GM06990 (cell line): ENCODE measurements around the gene LRCH4.
"Not testable (repeated sequence)": the region's sequence is repeated elsewhere in the genome, so short reads cannot be mapped to it uniquely, and the experiment has no call there.

Experiments used
- DNase-seq: peaks from one replicate; pipeline ENCODE4 v3.0.0-alpha.2; 2011; ENCODE audit not compliant: insufficient read length; ENCODE audit errors: extremely low read depth
- H3K27me3 ChIP-seq: replicated peaks from 2 replicates; pipeline ENCODE4 v1.6.0; 2011; ENCODE audit warnings: low read length; ENCODE audit not compliant: control insufficient read depth, insufficient read depth
- H3K36me3 ChIP-seq: 2 replicates; pipeline ENCODE4 v1.5.1; 2011; ENCODE audit warnings: low read length; ENCODE audit not compliant: control insufficient read depth, insufficient read depth
- H3K4me3 ChIP-seq: replicated peaks from 2 replicates; pipeline ENCODE4 v1.5.1; 2011; ENCODE audit warnings: low read depth, mild to moderate bottlenecking, control low read depth, low read length
- TF ChIP-seq, protein P1 (sequence below): IDR thresholded peaks from 2 replicates; pipeline ENCODE4 v1.5.1; 2011; ENCODE audit warnings: low read length, control low read depth, mild to moderate bottlenecking, inconsistent platforms; ENCODE audit not compliant: insufficient read depth, poor library complexity, severe bottlenecking

Gene LRCH4

DNA sequence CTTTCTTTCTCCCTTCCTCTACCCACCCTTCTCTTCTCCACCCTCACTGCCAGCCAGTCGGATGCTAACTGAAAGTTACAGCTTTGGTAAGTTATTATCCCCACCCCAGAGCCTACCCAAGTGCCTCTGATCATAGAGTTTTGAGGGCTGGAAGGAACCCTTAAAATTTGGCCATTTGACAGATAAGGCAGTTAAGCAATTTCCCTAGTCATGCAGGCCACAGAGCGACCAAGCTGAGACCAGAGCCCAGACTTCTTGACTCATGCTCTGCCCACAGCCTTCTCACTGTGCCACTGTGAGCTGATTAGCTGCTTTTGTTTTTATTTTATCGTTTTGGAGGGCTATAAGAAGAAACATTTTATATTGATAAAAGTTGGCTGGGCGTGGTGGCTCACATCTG lies 29.4 kb downstream of the LRCH4 start:
- Histone ChIP-seq H3K36me3 (peaks cover 23% of the 10 kb centered on the region), H3K27me3 (no peaks in the 10 kb centered on the region), H3K4me3 (no peak overlapping the region)
- no peak for DNase-seq
- TF ChIP-seq, protein P1, sequence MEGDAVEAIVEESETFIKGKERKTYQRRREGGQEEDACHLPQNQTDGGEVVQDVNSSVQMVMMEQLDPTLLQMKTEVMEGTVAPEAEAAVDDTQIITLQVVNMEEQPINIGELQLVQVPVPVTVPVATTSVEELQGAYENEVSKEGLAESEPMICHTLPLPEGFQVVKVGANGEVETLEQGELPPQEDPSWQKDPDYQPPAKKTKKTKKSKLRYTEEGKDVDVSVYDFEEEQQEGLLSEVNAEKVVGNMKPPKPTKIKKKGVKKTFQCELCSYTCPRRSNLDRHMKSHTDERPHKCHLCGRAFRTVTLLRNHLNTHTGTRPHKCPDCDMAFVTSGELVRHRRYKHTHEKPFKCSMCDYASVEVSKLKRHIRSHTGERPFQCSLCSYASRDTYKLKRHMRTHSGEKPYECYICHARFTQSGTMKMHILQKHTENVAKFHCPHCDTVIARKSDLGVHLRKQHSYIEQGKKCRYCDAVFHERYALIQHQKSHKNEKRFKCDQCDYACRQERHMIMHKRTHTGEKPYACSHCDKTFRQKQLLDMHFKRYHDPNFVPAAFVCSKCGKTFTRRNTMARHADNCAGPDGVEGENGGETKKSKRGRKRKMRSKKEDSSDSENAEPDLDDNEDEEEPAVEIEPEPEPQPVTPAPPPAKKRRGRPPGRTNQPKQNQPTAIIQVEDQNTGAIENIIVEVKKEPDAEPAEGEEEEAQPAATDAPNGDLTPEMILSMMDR: no peak

DNA sequence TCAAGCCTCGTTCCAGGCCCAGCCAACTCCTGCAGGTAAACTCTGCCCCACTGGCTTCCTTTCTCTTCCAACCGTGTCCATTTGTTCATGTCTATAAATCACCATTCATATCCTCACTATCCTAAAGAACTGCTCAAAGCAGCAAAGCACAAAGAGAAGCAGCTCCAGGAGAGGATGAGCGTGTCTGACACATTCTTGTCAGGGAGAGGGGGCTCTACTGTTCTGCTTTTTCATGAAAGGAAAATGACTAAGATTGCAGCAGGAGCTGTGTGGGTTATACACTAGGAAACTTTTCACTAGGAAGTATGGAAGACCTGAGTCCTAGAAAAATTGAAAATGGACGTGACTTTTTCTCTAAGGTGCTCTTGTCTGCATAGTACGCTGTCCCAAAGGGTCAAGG lies 30.2 kb downstream of the LRCH4 start:
- no peak for DNase-seq
- peaks cover 23% of the 10 kb centered on the region for H3K36me3 ChIP-seq
- no peak overlapping the region for H3K4me3 ChIP-seq
- no peaks in the 10 kb centered on the region for H3K27me3 ChIP-seq
- TF ChIP-seq, protein P1: no peak

DNA sequence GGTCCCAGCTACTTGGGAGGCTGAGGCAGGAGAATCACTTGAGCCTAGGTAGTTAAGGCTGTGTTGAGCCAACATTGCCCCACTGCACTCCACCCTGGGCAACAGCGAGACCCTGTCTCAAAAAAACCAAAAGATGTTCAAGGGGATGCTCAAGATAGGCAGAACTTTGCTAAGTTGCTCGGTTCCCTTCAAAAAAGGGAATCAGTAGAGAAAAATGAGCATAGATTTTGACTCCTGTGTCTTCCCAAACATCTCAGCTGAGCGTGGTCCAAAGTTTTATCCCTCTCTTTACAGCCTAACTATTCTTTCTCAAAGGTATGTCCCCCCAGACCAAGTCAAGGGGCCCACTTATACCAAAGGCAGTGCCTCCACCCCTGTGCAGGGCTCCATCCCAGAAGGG lies 32.9 kb downstream of the LRCH4 start:
- Histone ChIP-seq H3K36me3 (peaks cover 22% of the 10 kb centered on the region), H3K4me3 (no peak overlapping the region), H3K27me3 (no peaks in the 10 kb centered on the region)
- TF ChIP-seq, protein P1: no peak
- no peak for DNase-seq

DNA sequence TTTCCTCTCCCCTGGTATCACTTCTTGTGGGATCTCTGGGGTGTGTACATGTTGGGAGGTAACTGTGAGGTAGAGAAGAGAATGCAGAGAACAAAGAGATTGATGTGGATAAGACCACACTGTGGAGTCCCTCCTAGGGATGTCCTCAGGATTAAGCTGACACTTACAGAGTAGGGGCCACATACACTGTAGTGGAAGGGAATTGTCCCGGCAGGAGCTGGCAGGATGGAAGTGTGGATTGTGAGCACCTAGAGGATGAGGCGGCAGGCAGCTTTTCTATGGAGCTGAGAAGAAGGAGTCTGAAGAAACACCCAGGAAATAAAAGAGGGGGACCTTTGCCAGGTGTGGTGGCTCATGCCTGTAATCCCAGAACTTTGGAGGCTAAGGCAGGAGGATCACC lies 33.4 kb downstream of the LRCH4 start:
- H3K4me3 ChIP-seq: no peak overlapping the region
- no peaks in the 10 kb centered on the region for H3K27me3 ChIP-seq
- DNase-seq: no peak
- peaks cover 22% of the 10 kb centered on the region for H3K36me3 ChIP-seq
- TF ChIP-seq, protein P1: no peak

DNA sequence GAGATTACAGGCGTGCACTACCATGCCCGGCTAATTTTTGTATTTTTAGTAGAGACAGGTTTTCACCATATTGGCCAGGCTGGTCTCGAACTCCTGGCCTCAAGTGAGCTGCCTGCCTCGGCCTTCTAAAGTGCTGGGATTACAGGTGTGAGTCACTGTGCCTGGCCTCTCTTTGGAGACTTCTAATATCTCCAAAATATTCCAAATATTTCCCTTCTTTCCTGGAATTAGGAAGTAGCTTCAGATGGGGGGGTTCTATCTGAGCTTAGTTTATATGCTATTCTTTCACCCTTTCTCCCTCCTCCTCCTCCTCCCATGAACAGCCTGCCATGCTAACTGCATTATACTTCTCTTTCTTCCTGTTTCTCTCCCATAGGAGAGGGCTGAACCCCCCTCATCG lies 37.5 kb downstream of the LRCH4 start:
- H3K4me3 ChIP-seq, H3K36me3 ChIP-seq, DNase-seq, H3K27me3 ChIP-seq: not testable (repeated sequence)

DNA sequence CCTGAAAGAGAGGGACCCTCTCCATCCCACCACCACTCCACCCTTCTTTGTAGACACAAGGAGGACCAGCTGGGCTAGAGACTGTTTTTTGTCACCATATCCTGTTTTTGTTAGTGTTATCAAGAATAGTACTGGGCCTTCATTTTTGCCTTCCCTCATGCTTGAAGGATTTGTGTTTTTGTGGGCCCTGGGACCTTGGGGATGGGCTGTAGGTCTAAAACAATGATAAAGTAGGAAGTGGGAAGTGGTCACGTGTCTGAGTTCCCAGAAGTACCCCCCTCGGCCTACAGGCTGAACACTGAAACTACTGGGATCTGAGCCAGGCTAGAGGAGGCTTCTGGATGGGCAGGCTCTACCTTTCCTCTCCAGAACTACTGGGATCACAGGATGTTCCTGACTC lies 38.1 kb downstream of the LRCH4 start:
- no peak overlapping the region for H3K4me3 ChIP-seq
- H3K36me3 ChIP-seq: peaks cover 6% of the 10 kb centered on the region
- TF ChIP-seq, protein P1: no peak
- H3K27me3 ChIP-seq: no peaks in the 10 kb centered on the region
- DNase-seq: no peak
